Esophagus squamous epithelium (tissue), 5 donors: ENCODE results near the gene NTSR2. TPM values are rescaled to one million over a fixed set of nuclear protein-coding genes. Genes with fewer than 3 reads are reported as not detected.

Experiments
- DNase-seq: peaks from one replicate; lab custom pipeline; 2025; lab: John Stamatoyannopoulos, UW
- H3K27ac ChIP-seq, 4 donors: fragments of 200-600 bp; sonication (generic); one replicate each; pipeline ENCODE4 v1.5.1; 2016 to 2019; ENCODE audit warnings: mild to moderate bottlenecking in 1 of 4
- H3K27me3 ChIP-seq, 4 donors: fragments of 200-600 bp; sonication (generic); 1 replicate in 3 of 4; 2 replicates in 1 of 4; pipeline versions ENCODE4 v1.5.1 to v1.6.0; 2017 to 2021; ENCODE audit warnings: antibody characterized with exemption in 1 of 4
- H3K36me3 ChIP-seq, 3 donors: fragments of 200-600 bp; sonication (generic); one replicate each; pipeline ENCODE4 v1.5.1; 2016 to 2019
- H3K4me1 ChIP-seq, 3 donors: fragments of 200-600 bp; sonication (generic); one replicate each; pipeline ENCODE4 v1.5.1; 2017 to 2019
- H3K4me3 ChIP-seq, 4 donors: fragments of 200-600 bp; sonication (generic); 1 replicate in 3 of 4; 2 replicates in 1 of 4; pipeline ENCODE4 v1.5.1; 2016 to 2019; ENCODE audit warnings: mild to moderate bottlenecking in 2 of 4, moderate library complexity in 1 of 4
- H3K9me3 ChIP-seq, 3 donors: fragments of 200-600 bp; sonication (generic); one replicate each; pipeline ENCODE4 v1.5.1; 2016 to 2019
- CTCF ChIP-seq, 6 experiments: fragments of 450-650 bp in 4 of 6; fragments of 200-600 bp in 2 of 6; sonication (generic) in 2 of 6; IDR thresholded peaks; one replicate each; pipeline ENCODE4 v1.5.1; 2016 to 2019; ENCODE audit warnings: antibody characterized with exemption in 6 of 6, mild to moderate bottlenecking in 4 of 6, moderate library complexity in 4 of 6
- POLR2A ChIP-seq, 4 donors: fragments of 450-650 bp; IDR thresholded peaks; one replicate each; pipeline ENCODE4 v1.6.1; 2017; ENCODE audit warnings: antibody characterized with exemption in 4 of 4, mild to moderate bottlenecking in 4 of 4, moderate library complexity in 3 of 4
- WGBS, 2 donors: methylation state at CpG; one replicate each; pipeline ENCODE4 v1.1.5; 2018; 5-methylcytosine and 5-hydroxymethylcytosine counted together
- intact Hi-C: fragments of 100-400 bp; cut with DNase I; formaldehyde crosslinking; loops from one replicate; pipeline ENCODE4 v1.15.0; 2022
- total RNA-seq, 4 donors: library from RNA; depleted of rRNA; stranded (reverse); fragments of >200 nt; gene quantifications; one replicate each; pipeline ENCODE4 v1.1.0, GENCODE V29; 2016
- donor health status: DM: yes; HTN: yes; CAD: no.

The NTSR2 gene
- total RNA-seq, 4 donors from 2014 or later: not detected

- WGBS, 2 donors: 61 to 75% methylated on average over 10 to 14 of the region's 16 CpGs
- H3K36me3 ChIP-seq: no peaks in the 10 kb centered on the region
These were observed 1.9 kb downstream of the NTSR2 start for GRCh38 chr2:11667866-11668637.

GRCh38 chr2:11667194-11667593 is 2.8 kb downstream of the NTSR2 start:
- no peaks in the 10 kb centered on the region for H3K36me3 ChIP-seq
- intact Hi-C loops: no loop called here
- TF ChIP-seq CTCF (IDR thresholded peaks at IDR 0.05) (no peak), POLR2A (IDR thresholded peaks at IDR 0.05) (no peak)
- 45% methylated on average over 3 of the region's 3 CpGs for WGBS, 2 donors
- no peak for DNase-seq
- H3K9me3 ChIP-seq: no peaks in the 10 kb centered on the region
- peaks cover 0 to 69% (median 0%) of the 10 kb centered on the region in 4 donors for H3K27me3 ChIP-seq
- no peak overlapping the region for H3K4me3 ChIP-seq
- peaks cover 0 to 10% (median 8%) of the 10 kb centered on the region in 3 donors for H3K4me1 ChIP-seq
- H3K27ac ChIP-seq: no peak overlapping the region

More at GRCh38 chr2:11667866-11668637, 1.9 kb downstream of the NTSR2 start:
- H3K4me1 ChIP-seq: peaks cover 0 to 10% (median 8%) of the 10 kb centered on the region in 3 donors
- no peak overlapping the region for H3K4me3 ChIP-seq
- intact Hi-C loops: no loop called here
- peaks cover 0 to 68% (median 0%) of the 10 kb centered on the region in 4 donors for H3K27me3 ChIP-seq
- no peak overlapping the region for H3K27ac ChIP-seq
- no peak for DNase-seq
- H3K9me3 ChIP-seq: no peaks in the 10 kb centered on the region
- TF ChIP-seq CTCF (IDR thresholded peaks at IDR 0.05): no peak
- no peak for TF ChIP-seq POLR2A (IDR thresholded peaks at IDR 0.05)

- DNase-seq: no peak
- no peak overlapping the region for H3K4me3 ChIP-seq
These were observed 4.3 kb downstream of the NTSR2 start for GRCh38 chr2:11665510-11666362.

GRCh38 chr2:11665028-11665427 is 5.0 kb downstream of the NTSR2 start:
- no peak for DNase-seq
- peaks cover 0 to 7% (median 6%) of the 10 kb centered on the region in 3 donors for H3K4me1 ChIP-seq
- 80 to 89% methylated on average over 9 to 11 of the region's 11 CpGs for WGBS, 2 donors

More at GRCh38 chr2:11665510-11666362, 4.3 kb downstream of the NTSR2 start:
- Histone ChIP-seq H3K27ac (no peak overlapping the region), H3K9me3 (no peaks in the 10 kb centered on the region), H3K27me3 (peaks cover 0 to 67% (median 0%) of the 10 kb centered on the region in 4 donors), H3K36me3 (no peaks in the 10 kb centered on the region), H3K4me1 (peaks cover 0 to 10% (median 8%) of the 10 kb centered on the region in 3 donors)
- TF ChIP-seq CTCF (IDR thresholded peaks at IDR 0.05) (no peak), POLR2A (IDR thresholded peaks at IDR 0.05) (no peak)
- 68 to 78% methylated on average over 6 to 10 of the region's 10 CpGs for WGBS, 2 donors
- intact Hi-C loops: no loop called here

More at GRCh38 chr2:11665028-11665427, 5.0 kb downstream of the NTSR2 start:
- Histone ChIP-seq H3K36me3 (no peaks in the 10 kb centered on the region), H3K27me3 (peaks cover 0 to 66% (median 0%) of the 10 kb centered on the region in 4 donors), H3K27ac (no peak overlapping the region), H3K4me3 (no peak overlapping the region), H3K9me3 (no peaks in the 10 kb centered on the region)
- TF ChIP-seq CTCF (IDR thresholded peaks at IDR 0.05) (no peak), POLR2A (IDR thresholded peaks at IDR 0.05) (no peak)
- intact Hi-C loops: no loop called here
